ENCODE measurements around the gene GSG1L.

The GSG1L gene

GRCh38 chr16:28011971-28012445 is 51.5 kb downstream of the GSG1L start:
- no peak overlapping the region for H3K4me2 ChIP-seq (ENCODE audit: low read depth, low read length, poor library complexity, severe bottlenecking)
- no peaks in the 10 kb centered on the region for H4K20me1 ChIP-seq (ENCODE audit: low read depth, low read length)
- no peaks in the 10 kb centered on the region for H3K9me2 ChIP-seq (replicated peaks; ENCODE audit: insufficient read depth, low read length)
- no peaks in the 10 kb centered on the region for H3K9me3 ChIP-seq (ENCODE audit: insufficient read depth, low read length)
- no peak overlapping the region for H2AFZ ChIP-seq (ENCODE audit: low read depth, low read length, severe bottlenecking)
- H3K36me3 ChIP-seq (ENCODE audit: low read length): no peaks in the 10 kb centered on the region
- H3K9ac ChIP-seq (ENCODE audit: low read length): no peak overlapping the region
- H3K27me3 ChIP-seq (ENCODE audit: low read length): peaks cover 5% of the 10 kb centered on the region; the same call in 1 of the 2 replicates
- no peaks in the 10 kb centered on the region for H3F3A ChIP-seq (ENCODE audit: insufficient read depth)
- no peaks in the 10 kb centered on the region for H3K79me2 ChIP-seq (ENCODE audit: insufficient read depth, low read length)
- no peak overlapping the region for H3K4me3 ChIP-seq (ENCODE audit: insufficient read depth, low read length, poor library complexity, severe bottlenecking)
- H3K27ac ChIP-seq (ENCODE audit: low read depth, low read length): no peak overlapping the region
- TF ChIP-seq EZH2phosphoT487 (conservative IDR thresholded peaks at IDR 0.05; ENCODE audit: low read length): no peak
- no peak for TF ChIP-seq CTCF (IDR thresholded peaks at IDR 0.05; ENCODE audit: insufficient read depth, low read length, poor library complexity, severe bottlenecking)

- Histone ChIP-seq H3K79me2 (ENCODE audit: insufficient read depth, low read length) (no peaks in the 10 kb centered on the region), H2AFZ (ENCODE audit: low read depth, low read length, severe bottlenecking) (no peak overlapping the region), H3K9ac (ENCODE audit: low read length) (no peak overlapping the region), H3K9me3 (ENCODE audit: insufficient read depth, low read length) (no peaks in the 10 kb centered on the region), H3K4me3 (ENCODE audit: insufficient read depth, low read length, poor library complexity, severe bottlenecking) (no peak overlapping the region), H3F3A (ENCODE audit: insufficient read depth) (no peaks in the 10 kb centered on the region), H3K27ac (ENCODE audit: low read depth, low read length) (no peak overlapping the region), H4K20me1 (ENCODE audit: low read depth, low read length) (no peaks in the 10 kb centered on the region), H3K36me3 (ENCODE audit: low read length) (no peaks in the 10 kb centered on the region), H3K9me2 (replicated peaks; ENCODE audit: insufficient read depth, low read length) (no peaks in the 10 kb centered on the region), H3K27me3 (ENCODE audit: low read length) (no peaks in the 10 kb centered on the region), H3K4me2 (ENCODE audit: low read depth, low read length, poor library complexity, severe bottlenecking) (no peak overlapping the region)
- TF ChIP-seq CTCF (IDR thresholded peaks at IDR 0.05; ENCODE audit: insufficient read depth, low read length, poor library complexity, severe bottlenecking): no peak
- no peak for TF ChIP-seq EZH2phosphoT487 (conservative IDR thresholded peaks at IDR 0.05; ENCODE audit: low read length)
Measured at GRCh38 chr16:28011223-28011622, 52.3 kb downstream of the GSG1L start.

GRCh38 chr16:28010671-28011070 is 52.8 kb downstream of the GSG1L start:
- Histone ChIP-seq H3K9me2 (replicated peaks; ENCODE audit: insufficient read depth, low read length) (no peaks in the 10 kb centered on the region), H4K20me1 (ENCODE audit: low read depth, low read length) (no peaks in the 10 kb centered on the region), H3K4me2 (ENCODE audit: low read depth, low read length, poor library complexity, severe bottlenecking) (no peak overlapping the region), H3F3A (ENCODE audit: insufficient read depth) (no peaks in the 10 kb centered on the region), H3K27ac (ENCODE audit: low read depth, low read length) (no peak overlapping the region), H3K36me3 (ENCODE audit: low read length) (no peaks in the 10 kb centered on the region), H3K4me3 (ENCODE audit: insufficient read depth, low read length, poor library complexity, severe bottlenecking) (no peak overlapping the region), H3K27me3 (ENCODE audit: low read length) (no peaks in the 10 kb centered on the region), H2AFZ (ENCODE audit: low read depth, low read length, severe bottlenecking) (no peak overlapping the region), H3K79me2 (ENCODE audit: insufficient read depth, low read length) (no peaks in the 10 kb centered on the region), H3K9ac (ENCODE audit: low read length) (no peak overlapping the region), H3K9me3 (ENCODE audit: insufficient read depth, low read length) (no peaks in the 10 kb centered on the region)
- TF ChIP-seq EZH2phosphoT487 (conservative IDR thresholded peaks at IDR 0.05; ENCODE audit: low read length) (no peak), CTCF (IDR thresholded peaks at IDR 0.05; ENCODE audit: insufficient read depth, low read length, poor library complexity, severe bottlenecking) (no peak)
